NCI-H1105 (cell line): Measurements from ENCODE around the gene VAMP8.
"Not testable (repeated sequence)": the region's sequence is repeated elsewhere in the genome, so short reads cannot be mapped to it uniquely, and the experiment has no call there.

Experiments used
- DNase-seq: peaks from one replicate; lab custom pipeline; 2025; lab: John Stamatoyannopoulos, UW

VAMP8 gene

GRCh38 chr2:85577386-85578242, at the start of gene VAMP8:
TSS of gene VAMP8 (plus strand) at chr2:85577586. CDS start at chr2:85577647, 61 bp downstream.
- no peak for DNase-seq

GRCh38 chr2:85527787-85528186, 49.6 kb upstream of the VAMP8 start:
- DNase-seq = no peak

GRCh38 chr2:85528355-85528754, 49.0 kb upstream of the VAMP8 start:
- DNase-seq = no peak

GRCh38 chr2:85529809-85530208, 47.6 kb upstream of the VAMP8 start:
- DNase-seq = no peak

- no peak for DNase-seq
Measured at GRCh38 chr2:85531589-85531988, 45.8 kb upstream of the VAMP8 start.

GRCh38 chr2:85534099-85534498, 43.3 kb upstream of the VAMP8 start:
- no peak for DNase-seq

GRCh38 chr2:85534881-85535280, 42.5 kb upstream of the VAMP8 start:
- DNase-seq = no peak

GRCh38 chr2:85536479-85536878, 40.9 kb upstream of the VAMP8 start:
- DNase-seq = no peak

- peak; percentile 54 for DNase-seq
Measured at GRCh38 chr2:85537600-85538506, 39.5 kb upstream of the VAMP8 start.

- peak; percentile 86 for DNase-seq
Measured at GRCh38 chr2:85538507-85539360, 38.7 kb upstream of the VAMP8 start, which contains the start of gene MAT2A. TSS of gene MAT2A (plus strand) at chr2:85539168. CDS start at chr2:85539288, 120 bp downstream.

- DNase-seq = no peak
Measured at GRCh38 chr2:85539361-85540132, 37.8 kb upstream of the VAMP8 start.

- no peak for DNase-seq
Measured at GRCh38 chr2:85540133-85540648, 37.2 kb upstream of the VAMP8 start.

- no peak for DNase-seq
Measured at GRCh38 chr2:85541262-85541661, 36.1 kb upstream of the VAMP8 start.

- no peak for DNase-seq
Measured at GRCh38 chr2:85541753-85542457, 35.5 kb upstream of the VAMP8 start.

GRCh38 chr2:85542777-85543176, 34.6 kb upstream of the VAMP8 start:
- no peak for DNase-seq

- not testable (repeated sequence) for DNase-seq
Measured at GRCh38 chr2:85544254-85544691, 33.1 kb upstream of the VAMP8 start.

GRCh38 chr2:85544915-85545779, 32.2 kb upstream of the VAMP8 start:
- DNase-seq = not testable (repeated sequence)

- DNase-seq = no peak
Measured at GRCh38 chr2:85545780-85546240, 31.6 kb upstream of the VAMP8 start.
